ENCODE results near the gene TRIM49D1.
"Not testable (repeated sequence)": the region's sequence is repeated elsewhere in the genome, so short reads cannot be mapped to it uniquely, and the experiment has no call there.

DNA sequence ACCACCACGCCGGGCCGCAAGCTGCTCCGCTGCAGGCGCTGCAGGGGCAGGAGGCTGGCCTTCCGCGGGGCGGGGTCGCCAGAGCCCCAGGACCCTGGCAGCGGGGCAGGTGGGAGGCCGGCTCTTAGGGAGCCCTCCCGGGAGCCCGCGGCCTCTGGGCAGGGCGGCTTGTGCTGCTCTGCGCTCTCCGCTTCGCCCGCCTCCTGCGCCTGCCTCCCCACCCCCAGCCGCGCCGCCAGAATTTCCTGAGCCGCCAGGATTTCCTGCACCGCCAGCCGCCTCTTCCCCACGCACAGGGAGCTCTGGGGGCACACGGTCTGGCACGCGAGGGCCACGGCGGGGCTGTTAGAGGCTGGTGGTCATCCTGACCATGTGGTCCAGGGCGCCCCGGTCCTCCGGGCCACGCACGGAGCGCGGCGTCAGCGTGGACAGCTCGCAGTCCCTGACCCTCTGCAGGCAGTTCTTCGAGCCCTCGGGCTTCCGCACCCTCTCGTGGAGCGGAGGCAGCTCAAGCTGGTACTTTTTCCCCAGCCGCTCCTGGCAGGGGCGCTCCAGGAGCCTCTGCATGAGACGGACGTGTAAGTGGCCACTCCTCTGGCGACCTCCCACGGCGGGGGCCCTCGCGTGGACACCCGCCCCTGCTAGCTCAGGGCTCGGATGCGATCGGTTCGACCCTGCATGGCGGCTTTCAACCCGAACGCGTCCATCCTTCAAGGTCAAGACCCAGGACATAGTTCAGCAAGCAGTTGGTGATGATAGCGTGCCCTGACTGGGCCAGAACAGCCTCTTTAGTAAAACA is 57.9 kb downstream of the TRIM49D1 start:
- TF ChIP-seq, protein P1, sequence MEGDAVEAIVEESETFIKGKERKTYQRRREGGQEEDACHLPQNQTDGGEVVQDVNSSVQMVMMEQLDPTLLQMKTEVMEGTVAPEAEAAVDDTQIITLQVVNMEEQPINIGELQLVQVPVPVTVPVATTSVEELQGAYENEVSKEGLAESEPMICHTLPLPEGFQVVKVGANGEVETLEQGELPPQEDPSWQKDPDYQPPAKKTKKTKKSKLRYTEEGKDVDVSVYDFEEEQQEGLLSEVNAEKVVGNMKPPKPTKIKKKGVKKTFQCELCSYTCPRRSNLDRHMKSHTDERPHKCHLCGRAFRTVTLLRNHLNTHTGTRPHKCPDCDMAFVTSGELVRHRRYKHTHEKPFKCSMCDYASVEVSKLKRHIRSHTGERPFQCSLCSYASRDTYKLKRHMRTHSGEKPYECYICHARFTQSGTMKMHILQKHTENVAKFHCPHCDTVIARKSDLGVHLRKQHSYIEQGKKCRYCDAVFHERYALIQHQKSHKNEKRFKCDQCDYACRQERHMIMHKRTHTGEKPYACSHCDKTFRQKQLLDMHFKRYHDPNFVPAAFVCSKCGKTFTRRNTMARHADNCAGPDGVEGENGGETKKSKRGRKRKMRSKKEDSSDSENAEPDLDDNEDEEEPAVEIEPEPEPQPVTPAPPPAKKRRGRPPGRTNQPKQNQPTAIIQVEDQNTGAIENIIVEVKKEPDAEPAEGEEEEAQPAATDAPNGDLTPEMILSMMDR (IDR thresholded peaks at IDR 0.05; ENCODE audit: low read length): not testable (repeated sequence)
- not testable (repeated sequence) for TF ChIP-seq EZH2phosphoT487 (IDR thresholded peaks at IDR 0.05; ENCODE audit: low read length)
